ENCODE results near the gene KRTAP13-1. TPM values are rescaled to one million over a fixed set of nuclear protein-coding genes. Genes with fewer than 3 reads are reported as not detected.

Gene KRTAP13-1
- total and polyA plus RNA-seq, 10 donors = not detected

GRCh38 chr21:30354308-30355005 is 41.4 kb upstream of the KRTAP13-1 start:
- no peaks in the 10 kb centered on the region for H3K36me3 ChIP-seq
- H3K4me1 ChIP-seq = no peaks in the 10 kb centered on the region
- TF ChIP-seq POLR2AphosphoS5 (IDR thresholded peaks at IDR 0.05) = no peak
- no peak for TF ChIP-seq CTCF (IDR thresholded peaks at IDR 0.05 in 8 of 11, conservative IDR thresholded peaks at IDR 0.05 in 3 of 11)
- no peak for TF ChIP-seq POLR2A (IDR thresholded peaks at IDR 0.05)
- WGBS, 5 donors = 68 to 85% (median 73%) methylated on average over 1 of the region's 1 CpG
- H3K27ac ChIP-seq = no peak overlapping the region
- no peak for DNase-seq
- H3K4me3 ChIP-seq = no peak overlapping the region
- intact Hi-C loops (cut with DNase I; ENCODE audit: low total_unique reads) = no loop called here
- no peaks in the 10 kb centered on the region for H3K9me3 ChIP-seq
- no peaks in the 10 kb centered on the region for H3K27me3 ChIP-seq (replicated peaks in 1 of 7)

- intact Hi-C loops (cut with DNase I; ENCODE audit: low total_unique reads) = no loop called here
- Histone ChIP-seq H3K9me3 (no peaks in the 10 kb centered on the region), H3K27me3 (replicated peaks in 1 of 7) (no peaks in the 10 kb centered on the region), H3K4me3 (no peak overlapping the region), H3K4me1 (no peaks in the 10 kb centered on the region), H3K27ac (no peak overlapping the region), H3K36me3 (no peaks in the 10 kb centered on the region)
- no peak for DNase-seq
- TF ChIP-seq POLR2AphosphoS5 (IDR thresholded peaks at IDR 0.05) (no peak), POLR2A (IDR thresholded peaks at IDR 0.05) (no peak), CTCF (IDR thresholded peaks at IDR 0.05 in 8 of 11, conservative IDR thresholded peaks at IDR 0.05 in 3 of 11) (no peak)
- WGBS, 5 donors = 64 to 80% (median 68%) methylated on average over 3 of the region's 3 CpGs
These were observed 39.9 kb upstream of the KRTAP13-1 start for GRCh38 chr21:30355906-30356305.

- no peak for DNase-seq
- Histone ChIP-seq H3K27me3 (replicated peaks in 1 of 7) (no peaks in the 10 kb centered on the region), H3K36me3 (no peaks in the 10 kb centered on the region), H3K27ac (no peak within 1 kb of the TSS), H3K9me3 (peaks cover 0 to 10% (median 0%) of the 10 kb centered on the region in 8 donors), H3K4me1 (no peaks in the 10 kb centered on the region), H3K4me3 (no peak within 1 kb of the TSS)
- intact Hi-C loops (cut with DNase I; ENCODE audit: low total_unique reads) = no loop called here
- 78 to 91% (median 83%) methylated on average over 5 of the region's 5 CpGs for WGBS, 5 donors
- TF ChIP-seq CTCF (IDR thresholded peaks at IDR 0.05 in 8 of 11, conservative IDR thresholded peaks at IDR 0.05 in 3 of 11) (no peak), POLR2A (IDR thresholded peaks at IDR 0.05) (no peak), POLR2AphosphoS5 (IDR thresholded peaks at IDR 0.05) (no peak)
These were observed 23.6 kb upstream of the KRTAP13-1 start, which contains the start of gene KRTAP13-2 for GRCh38 chr21:30372139-30372770. TSS of gene KRTAP13-2 (minus strand) at chr21:30372271. CDS start at chr21:30372213, 58 bp downstream.

- no peak for TF ChIP-seq POLR2A (IDR thresholded peaks at IDR 0.05)
- TF ChIP-seq POLR2AphosphoS5 (IDR thresholded peaks at IDR 0.05) = no peak
- DNase-seq = no peak
- intact Hi-C loops (cut with DNase I; ENCODE audit: low total_unique reads) = no loop called here
- no peaks in the 10 kb centered on the region for H3K27me3 ChIP-seq (replicated peaks in 1 of 7)
- no peaks in the 10 kb centered on the region for H3K36me3 ChIP-seq
- no peak overlapping the region for H3K4me3 ChIP-seq
- H3K4me1 ChIP-seq = no peaks in the 10 kb centered on the region
- 25 to 56% (median 48%) methylated on average over 1 of the region's 1 CpG for WGBS, 5 donors
- no peaks in the 10 kb centered on the region for H3K9me3 ChIP-seq
- no peak overlapping the region for H3K27ac ChIP-seq
These were observed 13.6 kb upstream of the KRTAP13-1 start for GRCh38 chr21:30382201-30382600.

Measured in spleen (tissue), 11 donors.